GM18868 (cell line): ENCODE measurements around the gene LKAAEAR1.
A peak's percentile ranks its signal among the peaks of the same experiment; 100 is the strongest.

Source experiments
- ATAC-seq: cut with Tn5 transposase; IDR thresholded peaks from one replicate; pipeline ENCODE4 v1.9.1; 2021; ENCODE audit warnings: mild to moderate bottlenecking, moderate library complexity; ENCODE audit not compliant: unreplicated experiment

The LKAAEAR1 gene

GRCh38 chr20:64069209-64069613 is 15.0 kb downstream of the LKAAEAR1 start:
- no peak for ATAC-seq

GRCh38 chr20:64068386-64069208 is 15.6 kb downstream of the LKAAEAR1 start:
- no peak for ATAC-seq

- no peak for ATAC-seq
These were observed 16.4 kb downstream of the LKAAEAR1 start for GRCh38 chr20:64067733-64068307.

GRCh38 chr20:64067005-64067632 is 17.1 kb downstream of the LKAAEAR1 start:
- no peak for ATAC-seq

- no peak for ATAC-seq
These were observed 18.2 kb downstream of the LKAAEAR1 start for GRCh38 chr20:64065974-64066343.

GRCh38 chr20:64065062-64065973 is 18.9 kb downstream of the LKAAEAR1 start:
- no peak for ATAC-seq

- no peak for ATAC-seq
These were observed 20.0 kb downstream of the LKAAEAR1 start for GRCh38 chr20:64064145-64064698.

GRCh38 chr20:64063389-64064144 is 20.6 kb downstream of the LKAAEAR1 start:
- ATAC-seq, result no peak

- peak; percentile 84 for ATAC-seq
These were observed 21.4 kb downstream of the LKAAEAR1 start, which contains the start of gene TCEA2 for GRCh38 chr20:64062596-64063388. Gene TCEA2 (plus strand): TSS chr20:64063198. CDS start chr20:64063313, 115 bp downstream.

GRCh38 chr20:64062276-64062595 is 22.0 kb downstream of the LKAAEAR1 start:
- no peak for ATAC-seq

GRCh38 chr20:64058536-64058935 is 25.7 kb downstream of the LKAAEAR1 start:
- no peak for ATAC-seq

GRCh38 chr20:64057628-64058498 is 26.3 kb downstream of the LKAAEAR1 start:
- peak; percentile 56 for ATAC-seq

- ATAC-seq, result peak; percentile 30
These were observed 27.1 kb downstream of the LKAAEAR1 start for GRCh38 chr20:64056889-64057627.

- no peak for ATAC-seq
These were observed 27.6 kb downstream of the LKAAEAR1 start for GRCh38 chr20:64056639-64056888.

GRCh38 chr20:64055893-64056638 is 28.1 kb downstream of the LKAAEAR1 start:
- no peak for ATAC-seq

GRCh38 chr20:64055396-64055892 is 28.8 kb downstream of the LKAAEAR1 start:
- no peak for ATAC-seq
